ENCODE results near the gene ATP5PD.
"Not testable (repeated sequence)": the region's sequence is repeated elsewhere in the genome, so short reads cannot be mapped to it uniquely, and the experiment has no call there.

DNA sequence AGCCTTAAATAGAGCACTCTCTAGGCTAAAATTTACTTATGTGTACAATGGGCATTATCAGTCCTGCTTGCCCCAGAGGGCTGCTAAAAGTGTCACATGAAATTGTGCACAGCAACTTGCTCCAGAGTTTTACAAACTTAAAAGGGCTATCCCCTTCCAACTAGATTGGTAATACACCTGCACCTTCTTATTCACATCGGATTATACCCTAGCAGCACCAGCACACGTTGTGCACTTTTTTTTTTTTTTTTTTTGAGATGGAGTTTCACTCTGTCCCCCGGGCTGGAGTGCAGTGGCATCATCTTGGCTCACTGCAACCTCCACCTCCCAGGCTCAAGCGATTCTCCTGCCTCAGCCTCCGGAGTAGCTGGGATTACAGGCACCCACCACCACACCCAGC is 3.0 kb downstream of the ATP5PD start:
- TF ChIP-seq POLR2AphosphoS5, POLR2A (IDR thresholded peaks at IDR 0.05; ENCODE audit: low read depth, low read length): not testable (repeated sequence)

Data from GM12892 (cell line).